ENCODE results near the gene NREP. TPM values are rescaled to one million over a fixed set of nuclear protein-coding genes. Genes with fewer than 3 reads are reported as not detected.

The NREP gene
- total RNA-seq, 4 donors from 2014 or later = 6.0 to 42.0 (median 10.2) TPM

- intact Hi-C loops (cut with DNase I; ENCODE audit: low total_unique reads) (no loop called here), in situ Hi-C loops (cut with MboI; ENCODE audit: low pct_ligation_motif_present in 1 of 4, low pct_unique_long_range_greater_than_20kb in 1 of 4, low sequenced_read_pairs in 3 of 4) (loop anchor here in 2 of 4 donors (25.0 kb wide), 1 partner anchor 350 kb away; no protein-coding TSS in a partner anchor)
- DNase-seq = no peak
- TF ChIP-seq CTCF (IDR thresholded peaks at IDR 0.05) = no peak
- TF ChIP-seq POLR2A (IDR thresholded peaks at IDR 0.05) = no peak
- TF ChIP-seq EP300 (IDR thresholded peaks at IDR 0.05; ENCODE audit: low read depth) = no peak
- Histone ChIP-seq H3K4me3 (no peak overlapping the region), H3K4me1 (no peaks in the 10 kb centered on the region), H3K27ac (no peak overlapping the region), H3K36me3 (no peaks in the 10 kb centered on the region), H3K27me3 (no peaks in the 10 kb centered on the region), H3K9me3 (no peaks in the 10 kb centered on the region)
Measured at GRCh38 chr5:111787006-111787405, 30.0 kb upstream of the NREP start.

GRCh38 chr5:111784491-111785181 lies 27.6 kb upstream of the NREP start:
- Histone ChIP-seq H3K27me3 (no peaks in the 10 kb centered on the region), H3K4me3 (no peak overlapping the region), H3K27ac (no peak overlapping the region), H3K36me3 (no peaks in the 10 kb centered on the region), H3K9me3 (no peaks in the 10 kb centered on the region), H3K4me1 (peaks cover 0 to under 1% (median 0%) of the 10 kb centered on the region in 4 donors)
- intact Hi-C loops (cut with DNase I; ENCODE audit: low total_unique reads) (no loop called here), in situ Hi-C loops (cut with MboI; ENCODE audit: low pct_ligation_motif_present in 1 of 4, low pct_unique_long_range_greater_than_20kb in 1 of 4, low sequenced_read_pairs in 3 of 4) (loop anchor here in 2 of 4 donors (25.0 kb wide), 1 partner anchor 353 kb away; no protein-coding TSS in a partner anchor)
- no peak for DNase-seq
- WGBS, 2 donors (ENCODE audit: low coverage in 1 of 2) = 79 to 81% methylated on average over 3 of the region's 3 CpGs
- TF ChIP-seq EP300 (IDR thresholded peaks at IDR 0.05; ENCODE audit: low read depth) (no peak), POLR2AphosphoS5 (IDR thresholded peaks at IDR 0.05) (no peak), POLR2A (IDR thresholded peaks at IDR 0.05) (no peak), CTCF (IDR thresholded peaks at IDR 0.05) (no peak)

- in situ Hi-C loops (cut with MboI; ENCODE audit: low pct_ligation_motif_present in 1 of 4, low pct_unique_long_range_greater_than_20kb in 1 of 4, low sequenced_read_pairs in 3 of 4) (loop anchor here in 2 of 4 donors (25.0 kb wide), 1 partner anchor 354 kb away; no protein-coding TSS in a partner anchor), intact Hi-C loops (cut with DNase I; ENCODE audit: low total_unique reads) (no loop called here)
- Histone ChIP-seq H3K36me3 (no peaks in the 10 kb centered on the region), H3K27me3 (no peaks in the 10 kb centered on the region), H3K9me3 (no peaks in the 10 kb centered on the region), H3K4me1 (peaks cover 0 to 5% (median 0%) of the 10 kb centered on the region in 4 donors), H3K27ac (no peak overlapping the region), H3K4me3 (no peak overlapping the region)
- no peak for TF ChIP-seq EP300 (IDR thresholded peaks at IDR 0.05; ENCODE audit: low read depth)
- TF ChIP-seq POLR2A (IDR thresholded peaks at IDR 0.05) = no peak
- TF ChIP-seq CTCF (IDR thresholded peaks at IDR 0.05) = no peak
- no peak for TF ChIP-seq POLR2AphosphoS5 (IDR thresholded peaks at IDR 0.05)
- 60 to 79% methylated on average over 3 of the region's 3 CpGs for WGBS, 2 donors (ENCODE audit: low coverage in 1 of 2)
- no peak for DNase-seq
Measured at GRCh38 chr5:111783537-111783936, 26.5 kb upstream of the NREP start.

GRCh38 chr5:111782216-111782615 lies 25.2 kb upstream of the NREP start:
- Histone ChIP-seq H3K4me1 (peaks cover 0 to 5% (median 0%) of the 10 kb centered on the region in 4 donors), H3K4me3 (no peak overlapping the region), H3K9me3 (no peaks in the 10 kb centered on the region), H3K27me3 (no peaks in the 10 kb centered on the region), H3K36me3 (no peaks in the 10 kb centered on the region), H3K27ac (no peak overlapping the region)
- WGBS, 2 donors (ENCODE audit: low coverage in 1 of 2) = 72 to 74% methylated on average over 2 of the region's 2 CpGs
- intact Hi-C loops (cut with DNase I; ENCODE audit: low total_unique reads) (no loop called here), in situ Hi-C loops (cut with MboI; ENCODE audit: low pct_ligation_motif_present in 1 of 4, low pct_unique_long_range_greater_than_20kb in 1 of 4, low sequenced_read_pairs in 3 of 4) (loop anchor here in 2 of 4 donors (25.0 kb wide), 1 partner anchor 355 kb away; no protein-coding TSS in a partner anchor)
- TF ChIP-seq CTCF (IDR thresholded peaks at IDR 0.05) = no peak
- TF ChIP-seq POLR2AphosphoS5 (IDR thresholded peaks at IDR 0.05) = no peak
- no peak for TF ChIP-seq POLR2A (IDR thresholded peaks at IDR 0.05)
- no peak for DNase-seq
